IPS-20b (cell line): ENCODE measurements around the gene TNPO2.
"Not testable (repeated sequence)": the region's sequence is repeated elsewhere in the genome, so short reads cannot be mapped to it uniquely, and the experiment has no call there.

Experiments
- H3K27ac ChIP-seq: one replicate; pipeline ENCODE4 v1.5.1; 2013; ENCODE audit warnings: low read length
- H3K27me3 ChIP-seq: 2 replicates; pipeline ENCODE4 v1.6.1; 2013; ENCODE audit warnings: mild to moderate bottlenecking, low read length, inconsistent platforms; ENCODE audit not compliant: insufficient read depth
- H3K36me3 ChIP-seq: 2 replicates; pipeline ENCODE4 v1.6.1; 2013; ENCODE audit warnings: low read depth, mild to moderate bottlenecking, inconsistent platforms, low read length, moderate library complexity; ENCODE audit not compliant: insufficient read depth
- H3K4me1 ChIP-seq: 2 replicates; pipeline ENCODE4 v1.6.1; 2013; ENCODE audit warnings: mild to moderate bottlenecking, control low read depth, inconsistent platforms, low read length, moderate library complexity; ENCODE audit not compliant: insufficient read depth
- H3K4me3 ChIP-seq: 2 replicates; pipeline ENCODE4 v1.5.1; 2013; ENCODE audit warnings: mild to moderate bottlenecking, low read length, inconsistent platforms
- H3K9ac ChIP-seq: 2 replicates; pipeline ENCODE4 v1.6.1; 2013; ENCODE audit warnings: low read depth, mild to moderate bottlenecking, inconsistent platforms, low read length, moderate library complexity
- H3K9me3 ChIP-seq: 2 replicates; pipeline ENCODE4 v1.6.1; 2013; ENCODE audit warnings: mild to moderate bottlenecking, low read depth, low read length, inconsistent platforms; ENCODE audit not compliant: insufficient read depth

TNPO2 gene

GRCh38 chr19:12685831-12686230, 37.9 kb downstream of the TNPO2 start:
- H3K27ac ChIP-seq = no peak overlapping the region
- H3K4me3 ChIP-seq = no peak overlapping the region
- H3K27me3 ChIP-seq = no peaks in the 10 kb centered on the region
- no peaks in the 10 kb centered on the region for H3K9me3 ChIP-seq
- H3K36me3 ChIP-seq = no peaks in the 10 kb centered on the region
- H3K4me1 ChIP-seq = no peaks in the 10 kb centered on the region
- no peak overlapping the region for H3K9ac ChIP-seq

- peak within 1 kb of the TSS; percentile 99 for H3K4me3 ChIP-seq
- H3K9ac ChIP-seq = peak within 1 kb of the TSS; percentile 100
- peak within 1 kb of the TSS; percentile 100 for H3K27ac ChIP-seq
- no peaks in the 10 kb centered on the region for H3K27me3 ChIP-seq
- H3K4me1 ChIP-seq = no peaks in the 10 kb centered on the region
- H3K36me3 ChIP-seq = peaks cover 36% of the 10 kb centered on the region
- H3K9me3 ChIP-seq = no peaks in the 10 kb centered on the region
These were observed 42.4 kb downstream of the TNPO2 start, which contains the start of gene DHPS for GRCh38 chr19:12681074-12681987. DHPS (minus strand) TSS chr19:12681880; CDS start chr19:12681766, 114 bp downstream.

GRCh38 chr19:12680034-12680433, 43.7 kb downstream of the TNPO2 start:
- Histone ChIP-seq H3K27me3 (no peaks in the 10 kb centered on the region), H3K4me1 (no peaks in the 10 kb centered on the region), H3K9ac (no peak overlapping the region), H3K4me3 (no peak overlapping the region), H3K36me3 (peaks cover 49% of the 10 kb centered on the region), H3K9me3 (no peaks in the 10 kb centered on the region), H3K27ac (no peak overlapping the region)

GRCh38 chr19:12678039-12678438, 45.7 kb downstream of the TNPO2 start:
- H3K4me3 ChIP-seq, H3K27ac ChIP-seq, H3K4me1 ChIP-seq, H3K9me3 ChIP-seq, H3K27me3 ChIP-seq, H3K9ac ChIP-seq: not testable (repeated sequence)
- H3K36me3 ChIP-seq = peaks cover 65% of the 10 kb centered on the region

GRCh38 chr19:12676928-12677327, 46.8 kb downstream of the TNPO2 start:
- no peaks in the 10 kb centered on the region for H3K9me3 ChIP-seq
- no peaks in the 10 kb centered on the region for H3K4me1 ChIP-seq
- H3K36me3 ChIP-seq = peaks cover 74% of the 10 kb centered on the region
- H3K27me3 ChIP-seq = no peaks in the 10 kb centered on the region
- no peak overlapping the region for H3K4me3 ChIP-seq
- no peak overlapping the region for H3K27ac ChIP-seq
- H3K9ac ChIP-seq = no peak overlapping the region

- Histone ChIP-seq H3K9ac (no peak overlapping the region), H3K4me1 (no peaks in the 10 kb centered on the region), H3K36me3 (peaks cover 74% of the 10 kb centered on the region), H3K27me3 (no peaks in the 10 kb centered on the region), H3K27ac (no peak overlapping the region), H3K4me3 (no peak overlapping the region), H3K9me3 (no peaks in the 10 kb centered on the region)
These were observed 47.3 kb downstream of the TNPO2 start for GRCh38 chr19:12676384-12676792.

- H3K9ac ChIP-seq = no peak overlapping the region
- peaks cover 75% of the 10 kb centered on the region for H3K36me3 ChIP-seq
- no peak overlapping the region for H3K27ac ChIP-seq
- no peaks in the 10 kb centered on the region for H3K27me3 ChIP-seq
- no peak overlapping the region for H3K4me3 ChIP-seq
- H3K9me3 ChIP-seq = no peaks in the 10 kb centered on the region
- no peaks in the 10 kb centered on the region for H3K4me1 ChIP-seq
These were observed 47.8 kb downstream of the TNPO2 start for GRCh38 chr19:12675940-12676339.

- Histone ChIP-seq H3K27me3 (no peaks in the 10 kb centered on the region), H3K9ac (no peak overlapping the region), H3K4me3 (no peak overlapping the region), H3K36me3 (peaks cover 80% of the 10 kb centered on the region), H3K4me1 (0 out of 2 replicates have a peak, but pooled peaks cover 3% of the 10 kb centered on the region), H3K27ac (no peak overlapping the region), H3K9me3 (no peaks in the 10 kb centered on the region)
These were observed 48.3 kb downstream of the TNPO2 start for GRCh38 chr19:12675399-12675798.

GRCh38 chr19:12672744-12673143, 51.0 kb downstream of the TNPO2 start:
- Histone ChIP-seq H3K4me1 (0 out of 2 replicates have a peak, but pooled peaks cover 5% of the 10 kb centered on the region), H3K27me3 (no peaks in the 10 kb centered on the region), H3K36me3 (peaks cover 57% of the 10 kb centered on the region), H3K27ac (no peak overlapping the region), H3K9me3 (no peaks in the 10 kb centered on the region), H3K9ac (no peak overlapping the region), H3K4me3 (no peak overlapping the region)

GRCh38 chr19:12670159-12670928, 53.4 kb downstream of the TNPO2 start:
- peak overlapping the region; percentile 95 for H3K4me3 ChIP-seq
- peaks cover 36% of the 10 kb centered on the region for H3K36me3 ChIP-seq
- H3K27me3 ChIP-seq = no peaks in the 10 kb centered on the region
- peak overlapping the region; percentile 97; the same call in 1 of the 2 replicates for H3K9ac ChIP-seq
- no peaks in the 10 kb centered on the region for H3K9me3 ChIP-seq
- H3K27ac ChIP-seq = peak overlapping the region; percentile 96
- H3K4me1 ChIP-seq = 0 out of 2 replicates have a peak, but pooled peaks cover 5% of the 10 kb centered on the region

GRCh38 chr19:12669270-12670158, 54.2 kb downstream of the TNPO2 start:
- Histone ChIP-seq H3K27me3 (no peaks in the 10 kb centered on the region), H3K9ac (peak overlapping the region; percentile 97), H3K36me3 (peaks cover 38% of the 10 kb centered on the region), H3K4me3 (peak overlapping the region; percentile 95), H3K27ac (peak overlapping the region; percentile 96), H3K4me1 (0 out of 2 replicates have a peak, but pooled peaks cover 5% of the 10 kb centered on the region), H3K9me3 (no peaks in the 10 kb centered on the region)
